Fibroblast of peridontal ligament (primary cell): ENCODE results near the gene IFIT1B.

Experiments
- DNase-seq: peaks from one replicate; pipeline ENCODE4 v3.0.0-alpha.2; 2010; ENCODE audit errors: extremely low read depth

The IFIT1B gene

DNA sequence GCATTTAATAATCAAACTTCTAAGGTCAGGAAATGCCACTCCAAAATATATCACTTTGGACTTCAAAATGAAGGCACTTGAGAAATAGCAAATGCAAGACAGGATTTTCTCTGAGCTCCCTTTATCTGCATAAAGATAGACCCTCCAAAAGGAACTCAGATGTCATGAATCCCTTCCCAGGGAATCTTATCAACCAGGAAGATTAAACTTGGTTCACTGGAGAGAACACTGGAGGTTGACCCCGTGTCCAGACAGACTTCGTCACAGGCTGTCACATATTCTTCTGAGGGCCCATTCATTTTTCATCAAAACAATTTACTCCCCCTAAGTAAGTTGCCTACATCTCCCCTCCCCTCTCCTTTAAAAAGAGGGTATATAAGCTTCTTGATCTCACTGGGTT, 28.9 kb upstream of the IFIT1B start:
- DNase-seq: no peak

DNA sequence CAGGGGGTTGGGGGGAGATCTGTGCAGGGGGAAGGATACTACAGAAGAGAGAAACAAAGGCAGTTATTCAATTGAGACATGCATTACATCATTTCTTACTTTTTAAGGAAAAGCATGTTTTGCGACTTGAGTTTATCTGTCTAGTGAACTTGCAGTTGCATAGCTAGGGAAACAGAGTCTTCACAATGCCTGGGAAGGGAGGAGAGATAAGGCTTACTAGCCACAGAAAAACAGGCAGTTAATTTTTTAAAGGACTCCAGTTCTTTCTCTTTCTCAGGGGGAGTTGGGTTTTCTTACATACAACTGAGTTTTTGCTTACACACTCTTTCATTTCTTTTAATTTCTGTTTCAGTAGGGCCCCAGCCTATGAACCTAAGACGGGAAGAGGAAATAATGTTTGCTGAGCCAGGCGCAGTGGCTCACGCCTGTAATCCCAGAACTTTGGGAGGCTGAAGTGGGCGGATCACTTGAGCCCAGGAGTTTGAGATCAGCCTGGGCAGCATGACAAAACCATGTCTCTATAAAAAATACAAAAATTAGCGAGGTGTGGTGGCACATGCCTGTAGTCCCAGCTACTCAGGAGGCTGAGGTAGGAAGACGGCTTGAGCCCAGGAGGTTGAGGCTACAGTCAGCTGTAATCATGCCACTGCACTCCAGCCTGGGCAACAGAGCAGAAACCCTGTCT, 27.1 kb upstream of the IFIT1B start:
- peak; percentile 59 for DNase-seq

DNA sequence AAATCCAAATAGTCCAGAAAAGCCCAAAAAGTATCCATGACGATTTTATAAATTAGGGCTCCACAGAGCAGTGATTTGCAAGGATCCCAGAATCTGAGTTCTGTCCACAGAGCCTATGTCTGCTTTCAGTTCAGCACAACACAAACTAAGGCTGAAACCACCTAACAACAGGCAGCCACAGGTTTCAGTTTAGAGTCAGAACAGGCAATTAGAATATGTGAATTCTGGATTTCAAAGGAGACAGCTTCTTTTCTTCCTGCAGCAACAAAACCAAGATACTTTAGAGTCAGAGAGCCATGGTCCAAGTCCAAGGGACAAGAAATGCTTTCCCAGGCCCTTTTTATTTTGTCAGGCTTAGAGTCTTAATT, 26.5 kb upstream of the IFIT1B start:
- DNase-seq: peak; percentile 63

DNA sequence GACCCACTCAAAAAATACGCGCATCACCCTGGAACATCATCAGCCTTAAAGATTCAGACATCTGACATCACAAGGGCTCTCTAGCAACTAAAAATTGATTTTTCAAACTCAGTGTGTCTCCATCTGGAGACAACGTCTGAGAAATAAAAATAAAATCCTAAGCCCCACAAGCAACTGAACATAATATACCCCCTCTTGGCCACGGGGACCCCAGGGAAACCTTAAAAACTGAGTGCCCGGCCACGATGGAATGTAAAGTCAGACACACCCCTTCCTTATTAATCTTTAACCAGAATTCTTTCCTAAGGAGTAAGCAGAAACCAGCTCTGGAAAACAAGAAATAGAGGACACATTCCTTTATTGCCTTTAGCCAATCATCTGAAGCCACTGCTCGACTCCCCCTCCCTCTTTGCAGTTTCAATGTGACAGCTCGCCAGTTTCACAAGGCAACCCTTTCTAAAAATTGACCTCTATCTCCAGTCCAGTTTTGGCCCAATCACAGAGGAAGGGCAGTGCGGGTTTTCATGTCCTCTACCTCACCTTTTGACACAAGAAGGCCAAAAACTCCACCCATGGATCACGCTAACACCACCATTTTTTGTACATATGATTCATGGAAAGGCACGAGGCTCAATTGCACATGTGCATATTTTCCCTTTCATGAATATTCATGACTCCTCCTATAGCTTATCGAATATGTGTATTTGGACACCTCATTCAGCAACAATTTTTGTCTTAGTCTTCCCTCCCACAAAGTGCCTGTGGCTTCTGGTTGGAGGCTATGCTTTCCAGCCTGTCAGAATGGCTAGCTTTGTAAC, 25.9 kb upstream of the IFIT1B start:
- peak; percentile 99 for DNase-seq

DNA sequence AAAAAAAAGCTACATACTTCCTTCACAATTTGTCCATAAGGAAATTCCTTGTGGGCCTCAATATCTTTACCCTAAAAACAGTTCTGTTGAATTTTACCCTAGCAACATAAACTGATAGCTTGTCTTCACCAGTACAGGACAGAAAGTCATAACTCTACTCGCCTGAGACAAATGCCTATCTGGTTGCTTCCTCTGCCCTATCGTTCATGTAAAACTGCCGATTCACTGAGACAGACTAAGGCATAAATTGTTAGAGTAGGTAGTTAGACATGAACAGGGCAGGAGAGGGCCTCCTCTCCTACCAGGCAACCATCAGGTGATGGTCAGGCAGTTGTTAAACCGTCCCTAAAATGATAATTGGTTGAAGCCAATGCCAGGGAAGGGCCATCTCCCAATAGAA, 25.1 kb upstream of the IFIT1B start:
- DNase-seq: peak; percentile 27

- peak; percentile 71 for DNase-seq
These were observed 22.4 kb upstream of the IFIT1B start for GRCh38 chr10:89355394-89355931.

DNA sequence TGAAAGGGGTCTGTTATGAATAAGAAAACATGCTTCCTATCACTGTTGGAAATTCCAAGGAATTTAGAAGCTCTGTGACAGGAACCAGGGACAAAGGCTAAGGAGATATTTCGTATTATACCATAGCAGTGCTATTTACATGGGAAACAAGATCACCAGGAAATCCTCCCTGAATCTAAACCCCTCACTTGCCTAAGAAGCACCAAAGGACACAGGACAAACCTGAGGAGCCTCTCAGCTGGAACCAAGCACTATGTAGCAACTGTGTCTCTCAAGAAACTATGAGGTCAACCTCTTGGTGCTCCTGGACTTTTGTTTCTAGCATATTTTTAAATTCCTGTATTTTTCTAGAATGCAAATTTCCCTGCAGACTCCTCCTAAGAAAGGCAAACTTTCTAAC, 20.8 kb upstream of the IFIT1B start:
- no peak for DNase-seq

GRCh38 chr10:89357975-89358374, 19.9 kb upstream of the IFIT1B start:
- no peak for DNase-seq

GRCh38 chr10:89360157-89360556, 17.7 kb upstream of the IFIT1B start:
- DNase-seq: no peak

GRCh38 chr10:89362929-89363328, 14.9 kb upstream of the IFIT1B start:
- no peak for DNase-seq

- DNase-seq: no peak
These were observed 14.0 kb upstream of the IFIT1B start for GRCh38 chr10:89363729-89364442.

DNA sequence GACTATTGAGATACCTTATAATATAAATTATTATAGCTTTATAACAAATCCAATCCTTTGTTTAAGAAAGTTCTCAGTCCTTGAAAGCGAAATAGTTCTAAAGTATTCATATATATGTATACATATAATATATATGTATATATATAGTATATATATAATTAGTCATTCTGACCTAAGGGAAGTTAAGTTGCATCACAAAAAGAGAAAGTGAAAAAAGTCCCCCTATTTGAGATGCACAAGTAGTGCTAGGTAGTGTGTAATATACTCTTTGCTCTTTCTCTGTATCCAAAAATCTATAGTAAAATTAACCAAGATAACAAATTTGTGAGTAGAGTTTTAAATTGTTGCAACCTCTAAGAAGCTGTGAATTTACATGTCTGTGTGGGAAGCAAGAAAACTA, 13.3 kb upstream of the IFIT1B start:
- no peak for DNase-seq

DNA sequence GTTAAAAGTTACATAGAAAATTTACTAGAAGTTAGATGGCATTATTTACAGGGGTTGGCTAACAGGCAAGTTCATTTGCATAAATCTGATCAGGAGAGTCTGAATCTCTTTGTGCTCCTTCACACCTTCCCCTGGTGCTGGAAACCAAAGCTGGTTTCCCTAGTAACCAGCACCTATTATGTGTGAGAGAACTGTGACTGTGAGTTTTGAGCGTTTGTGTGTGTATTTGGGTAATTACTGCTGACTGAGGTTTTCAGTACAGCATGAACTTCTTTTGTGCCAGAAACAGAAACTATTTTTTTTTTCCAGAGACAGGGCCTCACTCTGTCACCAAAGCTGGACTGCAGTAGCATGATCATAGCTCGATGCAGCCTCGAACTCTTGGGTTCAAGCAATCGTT, 10.3 kb upstream of the IFIT1B start:
- peak; percentile 29 for DNase-seq

DNA sequence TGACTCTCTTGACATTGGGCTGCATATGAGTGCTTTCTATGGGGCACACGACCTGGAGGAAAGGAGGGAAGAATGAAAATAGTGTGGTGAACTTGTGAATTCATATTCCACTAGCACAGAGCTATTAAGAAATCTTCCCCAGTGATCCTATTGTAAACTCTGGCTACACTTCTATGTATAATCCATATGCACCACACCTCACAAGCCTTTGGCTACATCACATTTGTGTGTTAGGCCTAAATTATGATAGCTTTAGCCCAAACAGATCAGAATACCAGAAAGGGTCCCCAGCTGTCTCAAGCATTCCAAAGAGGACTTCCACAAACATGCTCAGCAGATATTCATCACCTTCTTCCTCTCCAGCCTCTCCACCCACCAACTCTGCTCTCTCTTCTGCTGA, 9.7 kb upstream of the IFIT1B start:
- DNase-seq: no peak

- peak; percentile 77 for DNase-seq
These were observed 8.4 kb upstream of the IFIT1B start for GRCh38 chr10:89369156-89370105.

GRCh38 chr10:89371079-89371478, 6.8 kb upstream of the IFIT1B start:
- no peak for DNase-seq

DNA sequence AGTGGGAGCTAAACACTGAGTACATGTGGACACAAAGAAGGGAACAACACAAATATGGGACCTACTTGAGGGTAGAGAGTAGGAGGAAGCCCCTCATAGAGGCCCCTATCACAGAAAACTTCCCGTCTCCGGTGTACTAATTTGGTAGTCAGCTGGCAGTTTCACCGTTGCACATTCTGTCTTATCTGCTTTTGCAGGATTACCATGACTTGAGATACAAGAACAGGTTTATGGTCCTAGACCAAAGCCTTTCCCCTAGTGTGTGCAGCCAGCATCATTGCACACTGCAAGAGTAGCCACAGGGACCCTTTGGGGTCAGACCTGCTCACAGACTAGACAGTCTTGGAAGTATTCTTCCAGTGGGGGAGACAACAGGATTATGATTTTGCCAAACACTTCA, 5.9 kb upstream of the IFIT1B start:
- no peak for DNase-seq

DNA sequence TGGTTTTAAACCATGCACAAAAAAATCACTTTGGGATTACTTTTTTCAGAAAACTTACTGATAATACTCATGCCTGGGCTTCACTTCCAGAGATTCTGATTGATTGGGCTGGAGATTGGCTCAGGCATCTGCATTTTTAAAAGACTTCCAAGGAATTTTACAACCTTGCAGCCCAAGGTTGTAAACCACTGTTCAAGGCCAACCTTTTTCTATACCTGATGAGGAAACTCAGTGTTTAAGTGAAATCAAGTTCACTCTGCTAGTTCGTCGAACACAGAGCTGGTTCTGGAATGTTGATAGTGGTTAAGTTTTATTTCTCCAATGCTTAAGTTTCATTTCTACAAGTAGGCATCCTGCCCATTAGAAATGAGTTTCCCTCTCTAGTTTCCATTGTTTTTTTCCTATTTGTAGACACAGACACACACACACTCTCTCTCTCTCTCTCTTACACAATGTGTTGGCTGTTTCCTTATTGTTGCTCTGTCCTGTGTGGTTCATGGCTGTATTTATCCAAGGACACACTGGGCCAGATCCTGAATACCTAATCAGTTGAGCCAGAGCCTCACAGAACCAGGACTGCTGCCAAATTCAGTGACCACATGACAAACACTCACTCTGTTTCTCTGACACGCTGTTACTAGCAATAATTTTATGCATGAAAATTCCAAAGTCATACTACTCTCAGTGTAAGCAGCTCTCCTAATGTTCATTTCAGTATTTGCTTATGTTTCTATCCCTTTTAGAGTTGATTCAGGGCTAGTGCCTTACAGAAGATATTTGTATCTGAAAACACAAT, 3.7 kb upstream of the IFIT1B start:
- DNase-seq: peak; percentile 98

- DNase-seq: no peak
These were observed 3.1 kb upstream of the IFIT1B start for GRCh38 chr10:89374713-89375141.

GRCh38 chr10:89379103-89379502, 1.2 kb downstream of the IFIT1B start:
- DNase-seq: no peak

DNA sequence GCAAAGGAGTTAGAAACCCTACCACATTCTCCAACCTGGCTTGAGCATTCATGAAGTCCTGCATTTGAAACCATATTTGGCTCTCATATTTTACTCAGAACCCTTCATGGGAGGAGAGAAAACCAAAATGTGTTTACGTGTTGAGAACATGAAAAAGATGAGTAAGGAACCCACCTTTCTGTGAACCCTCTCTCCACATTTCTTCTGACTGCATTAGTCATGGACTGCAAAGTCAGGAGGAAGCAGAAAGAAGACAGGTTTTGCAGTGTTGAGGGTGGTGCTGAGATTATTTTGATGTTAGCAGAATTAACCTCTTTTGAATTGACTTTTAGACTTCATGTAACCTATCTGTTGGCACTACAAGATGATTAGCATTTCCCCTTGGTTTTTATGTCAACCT, 4.9 kb downstream of the IFIT1B start:
- DNase-seq: no peak
